Spleen (tissue), 7 donors: ENCODE results near the gene SMC1A.

Experiments
- POLR2A ChIP-seq, 3 donors: fragments of 450-650 bp; IDR thresholded peaks; one replicate each; pipeline ENCODE4 v1.5.1; 2017; ENCODE audit warnings: antibody characterized with exemption in 3 of 3, mild to moderate bottlenecking in 1 of 3
- POLR2AphosphoS5 ChIP-seq, 3 donors: sonication (generic); formaldehyde crosslinking; IDR thresholded peaks; one replicate each; pipeline ENCODE4 v1.5.1; 2017; ENCODE audit warnings: antibody characterized with exemption in 3 of 3
- TF ChIP-seq, protein P1 (sequence below), 11 experiments: fragments of 200-600 bp in 7 of 11; fragments of 450-650 bp in 4 of 11; sonication (generic) in 4 of 11; IDR thresholded peaks in 8 of 11; conservative IDR thresholded peaks in 3 of 11; 1 replicate in 7 of 11; 2 replicates in 4 of 11; pipeline versions ENCODE4 v1.4.0 to v1.8.0; 2016 to 2021; ENCODE audit warnings: antibody characterized with exemption in 11 of 11, inconsistent platforms in 4 of 11, mild to moderate bottlenecking in 1 of 11
- donor health status: DM: no; HTN: no; CAD: no; lungs with moderate emphysema.
- donor health status: DM: no; HTN: no; CAD: no.
- donor health status: DM: no; HTN: no; CAD: no.

DNA sequence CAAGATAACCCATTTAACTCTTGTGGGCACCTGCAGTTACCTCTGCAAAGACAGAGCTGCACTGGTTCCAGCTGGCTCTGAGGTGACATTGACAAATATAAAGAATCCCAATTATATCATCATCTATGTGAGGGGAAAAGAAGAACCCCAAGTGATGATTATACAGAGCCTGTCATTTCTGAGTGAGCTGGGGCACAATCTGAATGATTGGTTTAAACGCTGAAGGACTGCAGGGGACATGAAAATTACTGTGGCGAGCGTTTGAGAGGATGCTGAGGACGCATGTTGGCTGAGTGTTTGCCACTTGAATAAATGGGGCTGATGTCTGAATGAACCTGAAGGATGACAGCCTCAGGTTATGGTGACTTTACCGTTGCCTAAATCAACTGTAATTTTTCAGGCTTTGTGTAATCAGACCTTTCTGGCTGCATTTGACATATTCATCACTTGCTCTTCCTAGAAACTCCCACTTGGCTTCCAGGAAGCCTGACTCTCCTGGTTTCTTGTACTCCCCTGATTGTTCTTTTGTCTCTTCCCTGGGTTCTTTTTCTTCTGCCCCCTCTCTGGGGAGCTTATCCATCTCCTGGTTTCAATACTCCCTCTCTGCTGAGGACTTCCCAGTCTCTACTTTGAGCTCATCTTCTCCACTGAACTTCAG is 15.8 kb upstream of the SMC1A start:
- no peak for TF ChIP-seq POLR2A (IDR thresholded peaks at IDR 0.05)
- TF ChIP-seq, protein P1, sequence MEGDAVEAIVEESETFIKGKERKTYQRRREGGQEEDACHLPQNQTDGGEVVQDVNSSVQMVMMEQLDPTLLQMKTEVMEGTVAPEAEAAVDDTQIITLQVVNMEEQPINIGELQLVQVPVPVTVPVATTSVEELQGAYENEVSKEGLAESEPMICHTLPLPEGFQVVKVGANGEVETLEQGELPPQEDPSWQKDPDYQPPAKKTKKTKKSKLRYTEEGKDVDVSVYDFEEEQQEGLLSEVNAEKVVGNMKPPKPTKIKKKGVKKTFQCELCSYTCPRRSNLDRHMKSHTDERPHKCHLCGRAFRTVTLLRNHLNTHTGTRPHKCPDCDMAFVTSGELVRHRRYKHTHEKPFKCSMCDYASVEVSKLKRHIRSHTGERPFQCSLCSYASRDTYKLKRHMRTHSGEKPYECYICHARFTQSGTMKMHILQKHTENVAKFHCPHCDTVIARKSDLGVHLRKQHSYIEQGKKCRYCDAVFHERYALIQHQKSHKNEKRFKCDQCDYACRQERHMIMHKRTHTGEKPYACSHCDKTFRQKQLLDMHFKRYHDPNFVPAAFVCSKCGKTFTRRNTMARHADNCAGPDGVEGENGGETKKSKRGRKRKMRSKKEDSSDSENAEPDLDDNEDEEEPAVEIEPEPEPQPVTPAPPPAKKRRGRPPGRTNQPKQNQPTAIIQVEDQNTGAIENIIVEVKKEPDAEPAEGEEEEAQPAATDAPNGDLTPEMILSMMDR (IDR thresholded peaks at IDR 0.05 in 8 of 11, conservative IDR thresholded peaks at IDR 0.05 in 3 of 11), result no peak
- no peak for TF ChIP-seq POLR2AphosphoS5 (IDR thresholded peaks at IDR 0.05)
